ENCODE results near the gene PAN3. TPM values are rescaled to one million over a fixed set of nuclear protein-coding genes. Genes with fewer than 3 reads are reported as not detected.

Gene PAN3
- total RNA-seq (12.8 and 13.9 TPM in 2 replicates), polyA plus RNA-seq (12.7 and 18.5 TPM in 2 replicates), polyA minus RNA-seq (ENCODE audit: low replicate concordance) (6.2 and 10.6 TPM in 2 replicates)
- 8.7 and 11.4 TPM in 2 replicates for polyA plus RNA-seq (2012)

- Histone ChIP-seq H3K27me3 (ENCODE audit: control insufficient read depth, insufficient read depth, low read length) (no peaks in the 10 kb centered on the region), H3K4me3 (replicated peaks in 1 of 4; ENCODE audit: control extremely low read depth in 1 of 4, insufficient read depth in 1 of 4, low read depth in 3 of 4, low read length in 4 of 4) (peak within 1 kb of the TSS; percentile 56 to 98 (median 66)), H4K20me1 (ENCODE audit: control insufficient read depth, extremely low read depth, insufficient read depth, low read length) (no peaks in the 10 kb centered on the region), H3K36me3 (ENCODE audit: control insufficient read depth, insufficient read depth, low read length) (no peaks in the 10 kb centered on the region), H2AFZ (ENCODE audit: low read length) (peak within 1 kb of the TSS; percentile 56), H3K4me1 (ENCODE audit: control insufficient read depth, extremely low read depth, insufficient read depth, low read length) (no peaks in the 10 kb centered on the region), H3K9ac (ENCODE audit: insufficient read depth, low read length) (peak within 1 kb of the TSS; percentile 93), H3K9me3 (ENCODE audit: control insufficient read depth, insufficient read depth, low read depth, low read length) (no peaks in the 10 kb centered on the region), H3K79me2 (ENCODE audit: control insufficient read depth, insufficient read depth, low read length) (peaks cover 42% of the 10 kb centered on the region), H3K4me2 (ENCODE audit: extremely low read depth, insufficient read depth, low read length) (peak within 1 kb of the TSS; percentile 84), H3K27ac (ENCODE audit: insufficient read depth, low read length) (peak within 1 kb of the TSS; percentile 91)
- DNase-seq (ENCODE audit: low read depth in 2 of 2): peak; percentile 83 to 92
- TF ChIP-seq EZH2 (IDR thresholded peaks at IDR 0.05; ENCODE audit: low read length, missing control alignments): no peak
- peak; percentile 2 to 21 for TF ChIP-seq CTCF (conservative IDR thresholded peaks at IDR 0.05 in 1 of 2, IDR thresholded peaks at IDR 0.05 in 1 of 2; ENCODE audit: low read depth in 1 of 2, low read length in 2 of 2)
Measured at GRCh38 chr13:28138012-28138755, at the start of gene PAN3. PAN3 (plus strand) TSS chr13:28138545; CDS start chr13:28138658, 113 bp downstream.

GRCh38 chr13:28089065-28089464 is 49.3 kb upstream of the PAN3 start:
- Histone ChIP-seq H3K4me3 (replicated peaks in 1 of 4; ENCODE audit: control extremely low read depth in 1 of 4, insufficient read depth in 1 of 4, low read depth in 3 of 4, low read length in 4 of 4) (no peak overlapping the region), H3K9ac (ENCODE audit: insufficient read depth, low read length) (no peak overlapping the region), H3K9me3 (ENCODE audit: control insufficient read depth, insufficient read depth, low read depth, low read length) (no peaks in the 10 kb centered on the region), H3K79me2 (ENCODE audit: control insufficient read depth, insufficient read depth, low read length) (no peaks in the 10 kb centered on the region), H3K27ac (ENCODE audit: insufficient read depth, low read length) (no peak overlapping the region), H4K20me1 (ENCODE audit: control insufficient read depth, extremely low read depth, insufficient read depth, low read length) (no peaks in the 10 kb centered on the region), H3K4me2 (ENCODE audit: extremely low read depth, insufficient read depth, low read length) (no peak overlapping the region), H3K4me1 (ENCODE audit: control insufficient read depth, extremely low read depth, insufficient read depth, low read length) (no peaks in the 10 kb centered on the region), H3K27me3 (ENCODE audit: control insufficient read depth, insufficient read depth, low read length) (no peaks in the 10 kb centered on the region), H2AFZ (ENCODE audit: low read length) (no peak overlapping the region), H3K36me3 (ENCODE audit: control insufficient read depth, insufficient read depth, low read length) (no peaks in the 10 kb centered on the region)
- TF ChIP-seq CTCF (conservative IDR thresholded peaks at IDR 0.05 in 1 of 2, IDR thresholded peaks at IDR 0.05 in 1 of 2; ENCODE audit: low read depth in 1 of 2, low read length in 2 of 2) (no peak), EZH2 (IDR thresholded peaks at IDR 0.05; ENCODE audit: low read length, missing control alignments) (no peak)
- no peak for DNase-seq (ENCODE audit: low read depth in 2 of 2)

- Histone ChIP-seq H3K79me2 (ENCODE audit: control insufficient read depth, insufficient read depth, low read length) (no peaks in the 10 kb centered on the region), H3K36me3 (ENCODE audit: control insufficient read depth, insufficient read depth, low read length) (no peaks in the 10 kb centered on the region), H4K20me1 (ENCODE audit: control insufficient read depth, extremely low read depth, insufficient read depth, low read length) (no peaks in the 10 kb centered on the region), H3K27ac (ENCODE audit: insufficient read depth, low read length) (no peak overlapping the region), H3K9ac (ENCODE audit: insufficient read depth, low read length) (no peak overlapping the region), H3K9me3 (ENCODE audit: control insufficient read depth, insufficient read depth, low read depth, low read length) (no peaks in the 10 kb centered on the region), H3K27me3 (ENCODE audit: control insufficient read depth, insufficient read depth, low read length) (no peaks in the 10 kb centered on the region), H3K4me3 (replicated peaks in 1 of 4; ENCODE audit: control extremely low read depth in 1 of 4, insufficient read depth in 1 of 4, low read depth in 3 of 4, low read length in 4 of 4) (no peak overlapping the region), H2AFZ (ENCODE audit: low read length) (no peak overlapping the region), H3K4me2 (ENCODE audit: extremely low read depth, insufficient read depth, low read length) (no peak overlapping the region), H3K4me1 (ENCODE audit: control insufficient read depth, extremely low read depth, insufficient read depth, low read length) (no peaks in the 10 kb centered on the region)
- no peak for DNase-seq (ENCODE audit: low read depth in 2 of 2)
- TF ChIP-seq EZH2 (IDR thresholded peaks at IDR 0.05; ENCODE audit: low read length, missing control alignments): no peak
- no peak for TF ChIP-seq CTCF (conservative IDR thresholded peaks at IDR 0.05 in 1 of 2, IDR thresholded peaks at IDR 0.05 in 1 of 2; ENCODE audit: low read depth in 1 of 2, low read length in 2 of 2)
Measured at GRCh38 chr13:28092431-28092830, 45.9 kb upstream of the PAN3 start.
